GM06990 (cell line): ENCODE results near the gene RBBP9.
"Not testable (repeated sequence)": the region's sequence is repeated elsewhere in the genome, so short reads cannot be mapped to it uniquely, and the experiment has no call there.

Experiments used
- DNase-seq: peaks from one replicate; pipeline ENCODE4 v3.0.0-alpha.2; 2011; ENCODE audit not compliant: insufficient read length; ENCODE audit errors: extremely low read depth
- H3K27me3 ChIP-seq: replicated peaks from 2 replicates; pipeline ENCODE4 v1.6.0; 2011; ENCODE audit warnings: low read length; ENCODE audit not compliant: control insufficient read depth, insufficient read depth
- H3K36me3 ChIP-seq: 2 replicates; pipeline ENCODE4 v1.5.1; 2011; ENCODE audit warnings: low read length; ENCODE audit not compliant: control insufficient read depth, insufficient read depth
- H3K4me3 ChIP-seq: replicated peaks from 2 replicates; pipeline ENCODE4 v1.5.1; 2011; ENCODE audit warnings: low read depth, mild to moderate bottlenecking, control low read depth, low read length
- CTCF ChIP-seq: IDR thresholded peaks from 2 replicates; pipeline ENCODE4 v1.5.1; 2011; ENCODE audit warnings: low read length, control low read depth, mild to moderate bottlenecking, inconsistent platforms; ENCODE audit not compliant: insufficient read depth, poor library complexity, severe bottlenecking

RBBP9 gene

GRCh38 chr20:18513208-18513607 lies 16.2 kb upstream of the RBBP9 start:
- Histone ChIP-seq H3K4me3 (no peak overlapping the region), H3K36me3 (peaks cover 6% of the 10 kb centered on the region), H3K27me3 (no peaks in the 10 kb centered on the region)
- no peak for DNase-seq
- TF ChIP-seq CTCF: no peak

- no peak overlapping the region for H3K4me3 ChIP-seq
- H3K27me3 ChIP-seq: no peaks in the 10 kb centered on the region
- TF ChIP-seq CTCF: no peak
- peaks cover 6% of the 10 kb centered on the region for H3K36me3 ChIP-seq
- no peak for DNase-seq
Observed at GRCh38 chr20:18511571-18511970, 14.5 kb upstream of the RBBP9 start.

GRCh38 chr20:18507218-18508191 lies 10.5 kb upstream of the RBBP9 start, which contains the start of gene SEC23B:
TSS of gene SEC23B (plus strand) at chr20:18507940. CDS start at chr20:18510836, 2,896 bp downstream.
- peak within 1 kb of the TSS; percentile 96 for H3K4me3 ChIP-seq
- no peak for TF ChIP-seq CTCF
- H3K36me3 ChIP-seq: no peaks in the 10 kb centered on the region
- no peaks in the 10 kb centered on the region for H3K27me3 ChIP-seq
- peak; percentile 99 for DNase-seq

GRCh38 chr20:18506744-18507143 lies 9.7 kb upstream of the RBBP9 start:
- no peak for DNase-seq
- no peaks in the 10 kb centered on the region for H3K27me3 ChIP-seq

GRCh38 chr20:18504479-18505060 lies 7.5 kb upstream of the RBBP9 start:
- no peak for DNase-seq
- Histone ChIP-seq H3K27me3 (no peaks in the 10 kb centered on the region), H3K36me3 (no peaks in the 10 kb centered on the region), H3K4me3 (peak overlapping the region; percentile 22)
- no peak for TF ChIP-seq CTCF

More at GRCh38 chr20:18506744-18507143, 9.7 kb upstream of the RBBP9 start:
- Histone ChIP-seq H3K4me3 (peak overlapping the region; percentile 96), H3K36me3 (no peaks in the 10 kb centered on the region)
- no peak for TF ChIP-seq CTCF

- H3K36me3 ChIP-seq, H3K27me3 ChIP-seq, H3K4me3 ChIP-seq, DNase-seq: not testable (repeated sequence)
Observed at GRCh38 chr20:18501672-18502071, 4.6 kb upstream of the RBBP9 start.
